GM18861 (cell line): ENCODE results near the gene CEACAM21.
"Not testable (repeated sequence)": the region's sequence is repeated elsewhere in the genome, so short reads cannot be mapped to it uniquely, and the experiment has no call there.

Source experiments
- ATAC-seq: cut with Tn5 transposase; IDR thresholded peaks from one replicate; pipeline ENCODE4 v1.9.1; 2021; ENCODE audit not compliant: unreplicated experiment

CEACAM21 gene

GRCh38 chr19:41548954-41549688 lies 26.8 kb upstream of the CEACAM21 start:
- peak; percentile 49 for ATAC-seq

- ATAC-seq = no peak
These were observed 26.1 kb upstream of the CEACAM21 start for GRCh38 chr19:41549884-41550283.

GRCh38 chr19:41551212-41551610 lies 24.8 kb upstream of the CEACAM21 start:
- no peak for ATAC-seq

- no peak for ATAC-seq
These were observed 24.3 kb upstream of the CEACAM21 start for GRCh38 chr19:41551711-41552110.

- ATAC-seq = no peak
These were observed 23.4 kb upstream of the CEACAM21 start for GRCh38 chr19:41552558-41552957.

- ATAC-seq = no peak
These were observed 22.2 kb upstream of the CEACAM21 start for GRCh38 chr19:41553804-41554203.

- ATAC-seq = no peak
These were observed 21.1 kb upstream of the CEACAM21 start for GRCh38 chr19:41554907-41555306.

GRCh38 chr19:41555748-41556147 lies 20.2 kb upstream of the CEACAM21 start:
- ATAC-seq = no peak

- no peak for ATAC-seq
These were observed 12.0 kb upstream of the CEACAM21 start for GRCh38 chr19:41563854-41564514.

GRCh38 chr19:41564515-41565378 lies 11.2 kb upstream of the CEACAM21 start:
- ATAC-seq = no peak

- no peak for ATAC-seq
These were observed 10.6 kb upstream of the CEACAM21 start for GRCh38 chr19:41565379-41565720.

- no peak for ATAC-seq
These were observed 10.0 kb upstream of the CEACAM21 start for GRCh38 chr19:41566001-41566400.

GRCh38 chr19:41569481-41570150 lies 6.3 kb upstream of the CEACAM21 start:
- no peak for ATAC-seq

- ATAC-seq = no peak
These were observed 5.8 kb upstream of the CEACAM21 start for GRCh38 chr19:41570179-41570578.

GRCh38 chr19:41570639-41571112 lies 5.3 kb upstream of the CEACAM21 start:
- ATAC-seq = no peak

- no peak for ATAC-seq
These were observed 1.3 kb downstream of the CEACAM21 start for GRCh38 chr19:41577144-41577830.

GRCh38 chr19:41577833-41578232 lies 1.9 kb downstream of the CEACAM21 start:
- no peak for ATAC-seq

- ATAC-seq = no peak
These were observed 2.9 kb downstream of the CEACAM21 start for GRCh38 chr19:41578886-41579285.

GRCh38 chr19:41581068-41581467 lies 5.1 kb downstream of the CEACAM21 start:
- ATAC-seq = not testable (repeated sequence)

GRCh38 chr19:41582577-41583182 lies 6.7 kb downstream of the CEACAM21 start:
- not testable (repeated sequence) for ATAC-seq
